OCI-LY3 (cell line): ENCODE measurements around the gene PTH2R.
"Not testable (repeated sequence)": the region's sequence is repeated elsewhere in the genome, so short reads cannot be mapped to it uniquely, and the experiment has no call there.

ENCODE experiments used
- CTCF ChIP-seq: fragments of 200-600, 300-600 bp; sonication (generic); IDR thresholded peaks from 2 replicates; pipeline ENCODE4 v1.5.1; 2014; ENCODE audit warnings: antibody characterized with exemption, low read length, low read depth
- EZH2phosphoT487 ChIP-seq: fragments of 200-600 bp; shearing (Covaris generic); IDR thresholded peaks from 2 replicates; pipeline ENCODE4 v1.6.1; 2018; ENCODE audit warnings: antibody characterized with exemption, mixed run types, low read depth

- TF ChIP-seq CTCF, EZH2phosphoT487: not testable (repeated sequence)
Observed at GRCh38 chr2:208482453-208483015, 75.9 kb downstream of the PTH2R start.
